Thyroid gland (tissue), 4 donors: ENCODE results near the gene FMN1.

Source experiments
- CTCF ChIP-seq, 6 experiments: fragments of 200-600 bp in 3 of 6; fragments of 450-650 bp in 3 of 6; sonication (generic) in 3 of 6; IDR thresholded peaks; one replicate each; pipeline ENCODE4 v1.5.1; 2016 to 2019; ENCODE audit warnings: antibody characterized with exemption in 6 of 6, mild to moderate bottlenecking in 2 of 6, inconsistent platforms in 1 of 6, moderate library complexity in 1 of 6
- POLR2A ChIP-seq, 2 donors: fragments of 450-650 bp; IDR thresholded peaks; one replicate each; pipeline ENCODE4 v1.6.1; 2017; ENCODE audit warnings: antibody characterized with exemption in 2 of 2, mild to moderate bottlenecking in 2 of 2, moderate library complexity in 1 of 2

DNA sequence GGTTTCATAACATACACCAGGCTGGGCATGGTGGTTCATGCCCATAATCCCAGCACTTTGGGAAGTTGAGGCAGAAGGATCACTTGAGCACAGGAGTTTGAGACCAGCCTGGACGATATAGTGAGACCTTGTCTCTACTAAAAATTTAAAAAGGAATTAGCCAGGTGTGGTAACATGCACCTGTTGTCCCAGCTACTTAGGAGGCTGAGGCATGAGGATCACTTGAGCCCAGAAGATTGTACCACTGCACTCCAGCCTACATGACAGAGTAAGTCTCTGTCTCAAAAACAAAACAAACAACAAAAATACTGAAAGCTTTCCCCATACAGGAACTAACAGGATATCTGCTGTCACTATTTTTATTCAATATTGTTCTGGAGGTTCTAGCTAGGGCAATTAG is 455.8 kb downstream of the FMN1 start:
- TF ChIP-seq CTCF (IDR thresholded peaks at IDR 0.05), result no peak
- no peak for TF ChIP-seq POLR2A (IDR thresholded peaks at IDR 0.05)
